Measurements from ENCODE around the gene ADAM30. TPM values are rescaled to one million over a fixed set of nuclear protein-coding genes. Genes with fewer than 3 reads are reported as not detected.

ADAM30 gene
- total RNA-seq, 4 donors from 2014 or later: not detected

DNA sequence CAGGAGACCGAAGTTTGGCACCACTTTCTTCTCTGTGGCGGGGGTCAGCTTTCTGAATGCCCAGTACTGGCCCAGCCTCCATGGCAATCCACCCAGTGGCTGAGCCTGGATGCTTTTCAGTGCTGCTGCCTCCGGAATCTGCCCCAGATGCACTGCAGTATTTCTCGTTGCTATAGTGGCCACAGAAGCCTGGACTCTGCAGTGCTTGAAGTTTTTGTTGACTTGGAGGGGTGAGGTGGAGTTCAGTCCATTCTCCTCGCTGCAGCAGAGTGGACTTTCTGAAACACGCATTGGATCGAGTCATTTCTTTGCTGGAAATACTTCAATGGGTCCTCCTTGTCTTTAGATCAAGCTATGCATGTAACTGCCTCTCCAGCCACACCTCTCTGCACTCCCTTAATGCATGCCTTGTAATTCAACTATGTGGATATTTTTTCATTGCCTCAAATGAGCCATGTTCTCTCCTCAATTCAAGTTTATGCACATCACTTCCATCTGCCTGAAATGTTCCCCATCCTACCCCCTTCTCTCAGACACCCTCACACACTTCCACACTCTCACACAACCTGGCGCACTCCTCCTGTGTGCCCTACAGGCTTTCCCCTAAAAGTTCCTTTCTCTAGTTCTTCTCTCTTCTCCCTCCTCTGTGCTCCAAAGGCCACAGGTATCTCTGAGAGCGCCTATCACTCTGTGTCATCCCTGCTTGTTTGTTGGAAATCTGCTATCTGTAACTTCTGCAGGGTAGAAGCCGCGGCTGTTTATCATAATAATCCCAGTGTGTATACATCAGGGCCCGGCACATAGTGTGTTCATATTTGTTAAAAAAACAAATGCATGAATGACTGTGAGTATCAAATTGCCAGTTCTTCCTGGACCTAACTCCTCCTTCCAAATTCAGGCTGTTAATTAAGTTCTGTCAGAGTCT is 16.5 kb downstream of the ADAM30 start:
- Histone ChIP-seq H3K27ac (no peak overlapping the region), H3K4me3 (no peak overlapping the region), H3K9me3 (no peaks in the 10 kb centered on the region), H3K36me3 (no peaks in the 10 kb centered on the region), H3K27me3 (peaks cover 0 to 9% (median 0%) of the 10 kb centered on the region in 4 donors), H3K4me1 (no peaks in the 10 kb centered on the region)
- DNase-seq: no peak
- 61 to 68% methylated on average over 8 to 11 of the region's 12 CpGs for WGBS, 2 donors
- TF ChIP-seq, protein P1, sequence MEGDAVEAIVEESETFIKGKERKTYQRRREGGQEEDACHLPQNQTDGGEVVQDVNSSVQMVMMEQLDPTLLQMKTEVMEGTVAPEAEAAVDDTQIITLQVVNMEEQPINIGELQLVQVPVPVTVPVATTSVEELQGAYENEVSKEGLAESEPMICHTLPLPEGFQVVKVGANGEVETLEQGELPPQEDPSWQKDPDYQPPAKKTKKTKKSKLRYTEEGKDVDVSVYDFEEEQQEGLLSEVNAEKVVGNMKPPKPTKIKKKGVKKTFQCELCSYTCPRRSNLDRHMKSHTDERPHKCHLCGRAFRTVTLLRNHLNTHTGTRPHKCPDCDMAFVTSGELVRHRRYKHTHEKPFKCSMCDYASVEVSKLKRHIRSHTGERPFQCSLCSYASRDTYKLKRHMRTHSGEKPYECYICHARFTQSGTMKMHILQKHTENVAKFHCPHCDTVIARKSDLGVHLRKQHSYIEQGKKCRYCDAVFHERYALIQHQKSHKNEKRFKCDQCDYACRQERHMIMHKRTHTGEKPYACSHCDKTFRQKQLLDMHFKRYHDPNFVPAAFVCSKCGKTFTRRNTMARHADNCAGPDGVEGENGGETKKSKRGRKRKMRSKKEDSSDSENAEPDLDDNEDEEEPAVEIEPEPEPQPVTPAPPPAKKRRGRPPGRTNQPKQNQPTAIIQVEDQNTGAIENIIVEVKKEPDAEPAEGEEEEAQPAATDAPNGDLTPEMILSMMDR (IDR thresholded peaks at IDR 0.05): no peak
- TF ChIP-seq POLR2A (IDR thresholded peaks at IDR 0.05): no peak
- intact Hi-C loops (cut with DNase I): no loop called here

DNA sequence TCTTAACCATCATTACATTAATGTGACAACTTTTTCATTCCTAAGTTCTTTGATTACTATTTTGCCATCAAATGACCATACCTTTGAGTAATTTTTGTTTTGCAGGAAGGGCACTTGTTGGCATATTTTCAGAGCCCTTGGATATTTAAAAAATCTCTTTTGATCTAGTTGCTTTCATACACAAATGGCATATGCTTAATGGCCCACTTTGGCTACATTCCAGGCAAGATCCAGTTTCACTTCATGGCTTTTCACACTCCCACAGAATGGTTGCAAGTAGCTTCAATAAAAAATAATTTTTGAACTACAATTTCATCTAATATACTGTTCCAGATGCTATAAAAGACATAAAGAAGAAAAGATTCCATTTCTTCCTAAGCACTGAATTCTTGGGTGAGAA is 18.1 kb downstream of the ADAM30 start:
- intact Hi-C loops (cut with DNase I): no loop called here
- Histone ChIP-seq H3K4me3 (no peak overlapping the region), H3K27me3 (no peaks in the 10 kb centered on the region), H3K27ac (no peak overlapping the region), H3K4me1 (no peaks in the 10 kb centered on the region), H3K36me3 (no peaks in the 10 kb centered on the region), H3K9me3 (no peaks in the 10 kb centered on the region)
- no peak for DNase-seq
- TF ChIP-seq, protein P1 (IDR thresholded peaks at IDR 0.05): no peak
- TF ChIP-seq POLR2A (IDR thresholded peaks at IDR 0.05): no peak

DNA sequence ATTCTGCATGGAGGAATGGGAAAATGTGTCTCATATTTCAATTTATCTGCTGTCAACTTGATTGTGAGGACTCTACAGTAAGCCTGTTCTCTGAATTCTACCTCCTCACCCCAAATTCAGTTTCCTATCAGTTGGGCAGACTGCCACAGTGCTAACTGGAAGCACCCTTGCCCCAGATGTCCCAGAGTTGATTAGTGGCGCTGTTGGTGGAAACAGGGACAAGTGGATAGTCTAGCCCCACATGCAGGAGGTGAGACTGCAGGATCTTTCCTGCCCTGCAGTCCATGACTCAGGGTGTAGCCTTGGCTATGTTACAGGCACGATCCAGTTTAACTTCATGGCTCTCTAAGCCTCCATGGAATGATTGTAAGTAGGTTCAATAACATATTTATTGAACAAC is 22.1 kb downstream of the ADAM30 start:
- H3K36me3 ChIP-seq: no peaks in the 10 kb centered on the region
- intact Hi-C loops (cut with DNase I): no loop called here
- H3K27ac ChIP-seq: no peak overlapping the region
- H3K27me3 ChIP-seq: peaks cover 0 to 5% (median 0%) of the 10 kb centered on the region in 4 donors
- H3K4me1 ChIP-seq: no peaks in the 10 kb centered on the region
- TF ChIP-seq POLR2A (IDR thresholded peaks at IDR 0.05): no peak
- TF ChIP-seq, protein P1 (IDR thresholded peaks at IDR 0.05): no peak
- no peaks in the 10 kb centered on the region for H3K9me3 ChIP-seq
- 77 to 84% methylated on average over 1 to 2 of the region's 2 CpGs for WGBS, 2 donors
- no peak for DNase-seq
- no peak overlapping the region for H3K4me3 ChIP-seq

DNA sequence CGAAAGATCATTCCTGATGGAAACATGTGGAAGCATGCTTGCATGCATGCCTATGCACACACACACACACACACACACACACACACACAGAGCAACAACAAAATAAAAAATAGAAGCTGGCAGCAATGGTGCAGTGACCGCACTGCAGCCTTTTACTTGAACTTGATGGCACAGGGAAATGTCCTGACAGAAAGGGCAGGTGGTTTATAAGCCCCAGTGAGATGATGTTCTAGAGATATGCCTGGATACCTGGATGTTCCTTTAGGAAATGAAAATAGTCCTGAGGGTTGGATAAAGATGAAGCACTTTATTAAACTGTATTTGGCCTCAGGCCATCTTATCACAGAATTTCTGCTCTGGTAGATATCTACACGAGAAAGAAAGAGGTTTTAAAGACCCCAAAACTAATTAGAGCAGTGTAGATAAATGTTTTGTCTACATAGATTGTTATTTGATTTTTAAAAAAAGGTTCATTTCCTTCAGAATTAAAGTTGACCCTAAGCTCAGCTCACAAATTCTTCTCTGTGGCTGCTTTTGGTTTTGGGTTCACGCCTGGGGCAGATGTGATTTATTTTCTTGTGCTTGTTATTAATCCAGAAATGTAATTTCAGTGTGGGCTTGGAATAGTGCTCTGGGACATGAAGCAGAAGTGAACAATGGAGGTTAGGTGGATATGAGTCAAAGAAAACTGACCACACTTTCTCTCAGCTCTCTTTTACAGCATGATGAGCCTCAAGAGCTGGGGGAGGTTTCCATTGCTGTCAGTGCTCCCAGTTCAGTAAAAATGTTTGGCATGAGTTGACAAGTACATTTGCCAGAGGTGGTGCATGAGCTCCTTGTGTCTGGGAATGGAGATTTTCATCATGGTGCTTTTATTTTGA is 22.9 kb downstream of the ADAM30 start:
- intact Hi-C loops (cut with DNase I): no loop called here

More for the DNA sequence above, 22.9 kb downstream of the ADAM30 start:
- Histone ChIP-seq H3K4me1 (no peaks in the 10 kb centered on the region), H3K27me3 (peaks cover 0 to 5% (median 0%) of the 10 kb centered on the region in 4 donors), H3K4me3 (no peak overlapping the region), H3K27ac (no peak overlapping the region), H3K36me3 (no peaks in the 10 kb centered on the region), H3K9me3 (no peaks in the 10 kb centered on the region)
- DNase-seq: no peak
- 48 to 49% methylated on average over 4 of the region's 4 CpGs for WGBS, 2 donors
- TF ChIP-seq, protein P1 (IDR thresholded peaks at IDR 0.05): no peak
- TF ChIP-seq POLR2A (IDR thresholded peaks at IDR 0.05): no peak
